Esophagus muscularis mucosa (tissue), 4 donors: ENCODE data around the gene LRRFIP2. TPM values are rescaled to one million over a fixed set of nuclear protein-coding genes. Genes with fewer than 3 reads are reported as not detected.

Experiments used
- DNase-seq: peaks from one replicate; pipeline ENCODE4 v3.0.0-alpha.2; 2017; ENCODE audit errors: extremely low spot score
- H3K27ac ChIP-seq, 4 donors: fragments of 200-600 bp; sonication (generic); replicated peaks in 1 of 4; 1 replicate in 3 of 4; 2 replicates in 1 of 4; pipeline ENCODE4 v1.5.1; 2016 to 2019; ENCODE audit warnings: mild to moderate bottlenecking in 1 of 4
- H3K27me3 ChIP-seq, 4 donors: fragments of 200-600 bp; sonication (generic); one replicate each; pipeline versions ENCODE4 v1.5.1 to v1.6.0; 2016 to 2019
- H3K36me3 ChIP-seq, 4 donors: fragments of 200-600 bp; sonication (generic); one replicate each; pipeline ENCODE4 v1.5.1; 2016 to 2019
- H3K4me1 ChIP-seq, 4 donors: fragments of 200-600 bp; sonication (generic); one replicate each; pipeline ENCODE4 v1.5.1; 2016 to 2019
- H3K4me3 ChIP-seq, 4 donors: fragments of 200-600 bp; sonication (generic); 1 replicate in 2 of 4; 2 replicates in 2 of 4; pipeline ENCODE4 v1.5.1; 2016 to 2019; ENCODE audit warnings: mild to moderate bottlenecking in 4 of 4, moderate library complexity in 1 of 4
- H3K9me3 ChIP-seq, 4 donors: fragments of 200-600 bp; sonication (generic); 1 replicate in 3 of 4; 2 replicates in 1 of 4; pipeline ENCODE4 v1.5.1; 2016 to 2019
- CTCF ChIP-seq, 3 experiments: fragments of 200-600 bp in 2 of 3; fragments of 450-650 bp in 1 of 3; sonication (generic) in 2 of 3; IDR thresholded peaks; one replicate each; pipeline ENCODE4 v1.5.1; 2017 to 2019; ENCODE audit warnings: antibody characterized with exemption in 3 of 3, mild to moderate bottlenecking in 2 of 3, moderate library complexity in 1 of 3
- EP300 ChIP-seq: sonication (generic); formaldehyde crosslinking; IDR thresholded peaks from one replicate; pipeline ENCODE4 v1.6.1; 2017; ENCODE audit warnings: antibody characterized with exemption
- POLR2A ChIP-seq: fragments of 450-650 bp; IDR thresholded peaks from one replicate; pipeline ENCODE4 v1.6.1; 2017; ENCODE audit warnings: antibody characterized with exemption, moderate library complexity, mild to moderate bottlenecking, low read depth
- POLR2AphosphoS5 ChIP-seq, 2 donors: sonication (generic); formaldehyde crosslinking; IDR thresholded peaks; one replicate each; pipeline ENCODE4 v1.6.1; 2017; ENCODE audit warnings: antibody characterized with exemption in 2 of 2
- WGBS: methylation state at CpG from one replicate; pipeline ENCODE4 v1.1.5; 2018; 5-methylcytosine and 5-hydroxymethylcytosine counted together
- intact Hi-C: fragments of 100-400 bp; cut with DNase I; formaldehyde crosslinking; loops from one replicate; pipeline ENCODE4 v1.15.1; 2023
- small RNA-seq, 3 donors: library from RNA; depleted of rRNA; stranded (forward); fragments of <200 nt; gene quantifications; one replicate each; pipeline ENCODE3, GENCODE V24; 2016
- total RNA-seq, 4 donors: library from RNA; depleted of rRNA; stranded (reverse); fragments of >200 nt; gene quantifications; one replicate each; pipeline versions ENCODE4 v1.1.0 to v1.2.1, GENCODE V29; 2016

Gene LRRFIP2
- total RNA-seq, 4 donors from 2014 or later, result 76.9 to 104 (median 93.4) TPM

DNA sequence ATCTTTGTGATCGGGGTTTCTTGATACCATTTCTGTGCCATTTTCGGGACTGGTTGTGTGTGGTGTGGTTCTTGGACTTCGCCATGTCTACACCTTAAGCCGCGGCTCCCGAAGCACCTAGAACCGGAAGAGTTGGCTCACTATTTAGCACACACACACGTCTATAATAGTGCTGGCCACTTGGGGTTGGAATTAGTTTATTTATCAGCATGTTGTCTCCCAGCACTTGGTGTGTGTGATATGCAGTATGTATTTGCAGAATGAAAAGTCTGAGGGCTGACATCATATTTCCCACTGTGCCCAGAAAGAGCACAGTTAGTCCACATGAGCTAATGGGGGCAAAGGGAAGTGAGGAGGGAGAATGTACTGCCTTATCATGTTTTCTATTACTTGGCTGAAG lies 157.5 kb downstream of the LRRFIP2 start:
- Histone ChIP-seq H3K9me3 (no peaks in the 10 kb centered on the region), H3K4me1 (peaks cover 0 to 3% (median 0%) of the 10 kb centered on the region in 4 donors), H3K36me3 (peaks cover 62 to 98% (median 95%) of the 10 kb centered on the region in 4 donors), H3K4me3 (no peak overlapping the region), H3K27me3 (no peaks in the 10 kb centered on the region), H3K27ac (no peak overlapping the region)
- intact Hi-C loops, result no loop called here
- 97% methylated on average over 8 of the region's 8 CpGs for WGBS
- TF ChIP-seq CTCF (IDR thresholded peaks at IDR 0.05) (no peak), POLR2A (no peak), POLR2AphosphoS5 (IDR thresholded peaks at IDR 0.05) (no peak)
- no peak for DNase-seq

DNA sequence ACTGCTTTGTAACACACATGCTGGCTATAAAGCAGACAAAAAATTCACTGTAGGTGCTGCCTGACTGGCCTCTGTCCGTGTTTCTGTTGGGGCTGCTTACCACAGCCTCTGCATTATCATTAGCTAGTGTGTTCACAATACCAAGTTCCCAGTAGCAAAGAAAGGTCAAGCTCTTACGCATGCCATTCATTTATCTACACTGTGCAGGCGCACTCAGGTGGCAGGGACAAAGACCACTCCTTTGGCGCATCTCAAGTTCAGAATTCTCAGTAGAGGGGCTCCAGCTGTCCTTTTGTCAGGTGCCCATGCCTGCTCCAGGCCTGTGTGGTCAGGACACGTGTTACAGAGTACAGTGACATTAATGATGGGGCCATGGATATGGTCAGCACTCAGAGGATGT lies 158.7 kb downstream of the LRRFIP2 start:
- 89% methylated on average over 5 of the region's 5 CpGs for WGBS
- TF ChIP-seq POLR2AphosphoS5 (IDR thresholded peaks at IDR 0.05) (no peak), CTCF (IDR thresholded peaks at IDR 0.05) (no peak), EP300 (no peak), POLR2A (no peak)
- Histone ChIP-seq H3K4me1 (peaks cover 0 to 3% (median 0%) of the 10 kb centered on the region in 4 donors), H3K27ac (no peak overlapping the region), H3K36me3 (peaks cover 52 to 98% (median 95%) of the 10 kb centered on the region in 4 donors), H3K27me3 (no peaks in the 10 kb centered on the region), H3K4me3 (no peak overlapping the region), H3K9me3 (no peaks in the 10 kb centered on the region)
- intact Hi-C loops, result no loop called here
- no peak for DNase-seq

DNA sequence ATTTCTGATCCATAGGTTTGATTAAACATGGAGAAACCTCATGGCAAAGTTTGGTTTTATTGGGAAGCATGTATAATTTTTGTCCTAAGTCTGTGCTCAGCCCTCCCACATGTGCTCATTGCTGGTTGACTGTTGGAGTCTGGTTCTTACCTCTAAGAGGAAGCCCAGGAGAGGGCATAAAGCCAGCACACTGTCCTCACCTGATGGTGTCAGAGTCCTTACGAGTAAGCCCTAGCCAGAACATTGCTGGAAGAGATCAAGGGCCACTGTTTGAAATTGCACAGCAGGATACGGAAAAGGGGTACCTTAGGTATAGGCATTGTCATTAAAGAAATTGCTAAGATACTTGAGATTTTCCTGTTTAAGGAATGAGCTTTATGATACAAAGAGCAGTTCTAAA lies 159.8 kb downstream of the LRRFIP2 start:
- WGBS, result 86% methylated on average over 2 of the region's 2 CpGs
- H3K4me1 ChIP-seq, result peaks cover 0 to 3% (median 0%) of the 10 kb centered on the region in 4 donors
- no peak overlapping the region for H3K27ac ChIP-seq
- TF ChIP-seq CTCF (IDR thresholded peaks at IDR 0.05) (no peak), POLR2AphosphoS5 (IDR thresholded peaks at IDR 0.05) (no peak), EP300 (no peak), POLR2A (no peak)
- no peak overlapping the region for H3K4me3 ChIP-seq
- H3K36me3 ChIP-seq, result peaks cover 47 to 98% (median 92%) of the 10 kb centered on the region in 4 donors
- intact Hi-C loops, result no loop called here
- DNase-seq, result no peak
- no peaks in the 10 kb centered on the region for H3K9me3 ChIP-seq
- no peaks in the 10 kb centered on the region for H3K27me3 ChIP-seq

Small RNA genes within 50 kb of the gene (small RNA-seq; reads per million reads assigned to genes)
- gene RF00019 (0 reads per million in 3 donors), gene RNU6-1301P (0 reads per million in 3 donors)

Other genes starting within 250 kb of the LRRFIP2 start
- 1 to 10 TPM; 7.3 to 9.6 (median 8.2) TPM for gene TRANK1, start 229.5 kb downstream of the LRRFIP2 start, total RNA-seq
- gene EPM2AIP1, start 181.5 kb downstream of the LRRFIP2 start, total RNA-seq, result 10 to 100 TPM in 2 of 4 donors, 1 to 10 TPM in 2; 9.5 to 13.7 (median 10.4) TPM
- gene MLH1, start 181.1 kb downstream of the LRRFIP2 start, total RNA-seq, result 10 to 100 TPM; 27.9 to 59.0 (median 36.3) TPM
- gene GOLGA4, start 68.7 kb upstream of the LRRFIP2 start, total RNA-seq, result 10 to 100 TPM; 67.8 to 99.5 (median 85.1) TPM